GM19397 (cell line): ENCODE data around the gene SUSD6.

Source experiments
- ATAC-seq: cut with Tn5 transposase; IDR thresholded peaks from one replicate; pipeline ENCODE4 v1.9.1; 2021; ENCODE audit warnings: mild to moderate bottlenecking, moderate library complexity; ENCODE audit not compliant: unreplicated experiment

SUSD6 gene

GRCh38 chr14:69611172-69612013 lies at the start of gene SUSD6:
Gene SUSD6, plus strand, starts transcription at chr14:69611596. Its CDS starts 46,997 bp downstream, at chr14:69658593.
- peak; percentile 56 for ATAC-seq

DNA sequence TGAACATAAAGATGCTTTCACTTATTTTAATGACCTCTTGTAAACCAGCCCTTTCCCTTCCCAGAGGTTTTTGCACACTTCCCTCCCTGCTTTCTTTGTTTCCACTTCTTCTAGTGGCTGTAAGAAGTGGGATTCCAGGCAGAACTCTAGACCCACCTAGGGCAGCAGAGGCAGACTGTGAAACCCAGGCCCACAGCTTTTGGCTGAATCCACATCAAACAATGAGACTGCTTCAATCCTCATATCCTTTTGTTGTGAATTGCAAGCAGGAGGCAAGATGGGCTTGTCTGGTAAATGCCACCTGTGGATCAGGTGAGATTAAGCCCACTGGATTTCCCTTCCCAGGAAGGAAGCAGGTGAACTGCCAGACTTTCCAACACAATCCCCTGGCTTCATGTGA lies 49.5 kb upstream of the SUSD6 start:
- no peak for ATAC-seq

GRCh38 chr14:69567563-69567962 lies 43.8 kb upstream of the SUSD6 start:
- ATAC-seq, result no peak

GRCh38 chr14:69569859-69570258 lies 41.5 kb upstream of the SUSD6 start:
- ATAC-seq, result no peak

DNA sequence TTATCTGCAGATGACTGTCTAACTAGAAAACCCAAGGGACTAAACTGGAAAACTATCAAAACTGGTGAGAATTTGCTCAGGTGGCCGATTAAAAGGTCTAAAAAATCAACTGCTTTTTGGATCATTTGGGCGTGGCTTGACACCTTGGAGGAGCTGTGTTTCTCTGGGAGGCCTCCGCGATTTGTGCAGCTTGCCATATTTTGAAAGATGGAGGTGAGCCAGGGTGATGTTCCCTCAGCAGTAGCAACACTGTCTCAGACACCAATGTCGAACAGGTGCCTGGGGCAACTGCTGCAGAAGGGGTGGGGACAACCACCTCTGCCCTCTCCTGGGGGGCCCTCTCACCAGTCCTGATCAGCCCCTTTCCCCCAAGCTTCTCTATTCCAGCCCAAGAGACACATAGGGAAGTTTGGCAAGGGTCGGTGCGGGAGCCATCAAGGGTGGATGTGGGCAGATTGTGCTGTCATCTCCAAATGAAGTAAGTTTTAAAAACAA lies 40.5 kb upstream of the SUSD6 start:
- ATAC-seq, result no peak

GRCh38 chr14:69571449-69572029 lies 39.9 kb upstream of the SUSD6 start:
- ATAC-seq, result no peak

DNA sequence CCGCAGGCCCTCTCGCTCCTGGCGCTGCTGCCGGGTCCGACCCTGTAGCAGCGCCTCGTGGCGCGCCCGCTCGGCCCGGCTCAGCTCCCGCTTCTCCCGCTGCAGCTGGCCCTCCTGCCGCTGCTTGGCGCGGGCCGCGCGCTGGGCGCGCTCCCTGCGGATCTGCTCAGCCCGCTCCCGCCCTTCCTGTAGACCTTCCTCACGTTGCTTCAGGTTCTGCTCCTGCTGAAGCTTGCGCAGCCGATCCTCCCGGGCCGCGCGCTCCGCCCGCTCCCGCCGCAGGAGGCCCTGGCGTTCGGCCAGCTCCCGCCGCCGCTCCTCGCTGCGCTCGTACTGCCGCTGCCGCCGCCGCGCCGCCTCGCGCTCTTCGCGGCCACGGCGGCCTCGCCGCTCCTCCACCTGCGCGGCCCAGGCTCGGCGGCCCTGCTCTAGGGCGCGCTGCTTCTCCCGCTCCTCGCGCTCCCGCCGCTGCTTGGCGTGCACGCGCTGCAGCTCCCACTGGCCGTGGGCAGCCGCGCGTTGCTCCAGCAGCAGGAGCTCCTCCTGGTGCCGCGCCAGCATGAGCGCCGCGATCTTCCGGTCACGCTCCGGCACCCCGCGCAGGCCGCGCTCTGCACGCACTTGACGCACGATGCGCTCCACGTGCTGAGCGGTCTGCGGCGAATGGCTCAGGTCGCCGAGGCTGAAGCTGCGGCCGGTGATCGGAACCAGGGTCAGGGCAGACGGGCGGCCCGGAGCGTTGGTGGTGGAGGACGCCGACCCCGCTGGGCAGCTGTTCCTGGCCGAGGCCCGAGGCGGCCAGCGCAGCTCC lies 39.2 kb upstream of the SUSD6 start:
- ATAC-seq, result no peak

DNA sequence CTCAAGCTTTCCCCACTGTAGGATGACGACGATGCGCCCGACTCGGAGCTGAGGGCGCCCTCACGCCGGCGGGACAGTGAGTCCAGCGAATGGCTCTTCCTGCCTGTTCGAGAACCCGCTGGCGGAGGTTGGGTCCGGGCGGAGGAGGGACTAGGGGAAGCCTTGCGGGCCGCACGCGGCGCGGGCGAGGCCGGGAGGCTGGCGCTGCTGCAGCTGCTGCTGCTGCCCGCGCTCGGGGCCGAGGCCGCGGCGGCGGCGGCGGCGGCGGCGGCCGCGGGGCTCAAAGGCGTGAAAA lies 38.6 kb upstream of the SUSD6 start:
- no peak for ATAC-seq

DNA sequence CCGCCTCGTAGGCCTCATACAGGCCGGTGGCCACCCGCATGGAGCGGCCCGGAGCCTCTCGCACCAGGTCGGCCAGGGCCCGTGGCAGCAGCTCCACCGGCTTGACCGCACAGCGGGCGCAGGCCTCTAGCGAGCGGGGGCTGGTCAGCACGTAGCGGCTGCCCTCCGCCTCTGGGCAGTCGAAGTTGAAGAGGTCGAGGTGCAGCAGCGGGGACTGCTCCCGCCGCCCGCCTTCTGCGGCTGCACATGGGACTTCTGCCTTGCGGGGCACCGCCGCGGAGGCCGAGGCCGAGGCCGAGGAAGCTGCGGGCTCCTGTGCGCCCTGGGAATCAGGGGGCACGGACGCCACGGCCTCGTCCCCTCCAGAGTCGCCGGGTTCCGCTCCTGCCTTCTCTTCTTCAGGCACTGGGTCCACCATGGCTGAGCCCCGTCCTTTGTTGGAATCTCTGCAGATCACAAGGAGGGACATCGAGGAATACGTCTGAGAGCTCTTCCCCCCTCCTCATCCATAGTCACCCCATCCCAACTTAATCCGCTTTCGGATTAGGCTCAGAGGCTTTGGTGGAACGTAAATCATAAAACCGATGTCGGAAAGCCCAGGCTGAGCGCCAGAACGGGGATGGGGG lies 38.1 kb upstream of the SUSD6 start:
- no peak for ATAC-seq

DNA sequence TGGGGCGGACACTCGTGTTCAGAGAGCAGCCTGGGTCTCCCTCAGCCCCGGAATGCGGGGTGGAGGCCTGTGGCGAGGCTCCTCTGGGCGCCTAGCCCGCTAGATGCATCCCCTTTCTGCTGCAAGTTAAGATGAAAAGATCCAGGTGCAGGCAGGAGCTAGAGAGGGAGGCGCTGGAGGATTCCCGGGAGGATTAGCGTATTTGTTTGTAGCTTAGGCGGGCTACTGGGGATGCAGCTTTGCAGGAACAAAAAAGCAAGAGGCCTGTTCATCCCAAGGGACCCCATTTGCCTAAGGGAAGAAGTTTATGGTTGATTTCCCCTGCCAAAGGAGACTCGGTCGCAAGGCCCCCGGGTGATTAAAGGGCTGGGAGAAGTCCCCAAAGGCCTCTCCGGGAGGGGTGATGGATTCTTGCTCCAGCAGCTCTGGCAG lies 37.5 kb upstream of the SUSD6 start:
- ATAC-seq, result no peak

GRCh38 chr14:69574263-69574953 lies 37.0 kb upstream of the SUSD6 start, which contains the start of gene CCDC177:
Gene CCDC177, minus strand, starts transcription at chr14:69574871. Its CDS starts 1,249 bp downstream, at chr14:69573622.
- no peak for ATAC-seq

- no peak for ATAC-seq
Observed at GRCh38 chr14:69574954-69575295, 36.5 kb upstream of the SUSD6 start.

- no peak for ATAC-seq
Observed at GRCh38 chr14:69579476-69579875, 31.9 kb upstream of the SUSD6 start.

DNA sequence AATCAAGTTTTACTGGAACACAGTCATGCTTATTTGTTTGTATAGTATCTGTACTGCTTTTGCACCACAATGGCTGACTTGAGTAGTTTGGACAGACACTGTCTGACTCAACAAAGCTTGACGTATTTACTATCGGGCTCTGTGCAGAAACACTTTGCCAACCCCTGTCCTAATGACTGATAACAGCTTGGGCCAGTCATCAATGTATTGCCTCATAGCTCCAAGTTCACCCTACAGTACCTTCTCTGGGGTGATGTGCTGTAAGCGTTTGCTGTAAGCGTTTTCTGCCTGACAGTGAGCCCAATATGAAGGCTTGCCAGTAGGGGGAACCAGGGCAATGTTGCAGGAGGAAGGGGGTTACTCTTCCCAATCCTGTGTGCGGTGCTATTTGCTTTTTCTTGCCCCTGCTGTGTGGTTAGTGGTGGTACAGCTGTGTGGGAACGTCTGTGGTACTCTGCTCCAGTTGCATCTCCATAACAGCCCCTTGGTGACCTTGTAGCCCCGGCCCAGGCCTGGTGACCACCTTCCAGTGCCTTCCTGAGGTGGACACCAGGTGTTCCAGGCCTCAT lies 31.3 kb upstream of the SUSD6 start:
- no peak for ATAC-seq

GRCh38 chr14:69581316-69581935 lies 30.0 kb upstream of the SUSD6 start:
- ATAC-seq, result no peak

GRCh38 chr14:69582212-69582611 lies 29.2 kb upstream of the SUSD6 start:
- no peak for ATAC-seq

GRCh38 chr14:69582829-69583228 lies 28.6 kb upstream of the SUSD6 start:
- ATAC-seq, result no peak

GRCh38 chr14:69584389-69584788 lies 27.0 kb upstream of the SUSD6 start:
- ATAC-seq, result no peak

GRCh38 chr14:69586404-69586803 lies 25.0 kb upstream of the SUSD6 start:
- ATAC-seq, result no peak

- ATAC-seq, result no peak
Observed at GRCh38 chr14:69587389-69587788, 24.0 kb upstream of the SUSD6 start.
